ENCODE measurements around the gene ADM. TPM values are rescaled to one million over a fixed set of nuclear protein-coding genes. Genes with fewer than 3 reads are reported as not detected.

The ADM gene
- total RNA-seq, 1 donor = 103 TPM

DNA sequence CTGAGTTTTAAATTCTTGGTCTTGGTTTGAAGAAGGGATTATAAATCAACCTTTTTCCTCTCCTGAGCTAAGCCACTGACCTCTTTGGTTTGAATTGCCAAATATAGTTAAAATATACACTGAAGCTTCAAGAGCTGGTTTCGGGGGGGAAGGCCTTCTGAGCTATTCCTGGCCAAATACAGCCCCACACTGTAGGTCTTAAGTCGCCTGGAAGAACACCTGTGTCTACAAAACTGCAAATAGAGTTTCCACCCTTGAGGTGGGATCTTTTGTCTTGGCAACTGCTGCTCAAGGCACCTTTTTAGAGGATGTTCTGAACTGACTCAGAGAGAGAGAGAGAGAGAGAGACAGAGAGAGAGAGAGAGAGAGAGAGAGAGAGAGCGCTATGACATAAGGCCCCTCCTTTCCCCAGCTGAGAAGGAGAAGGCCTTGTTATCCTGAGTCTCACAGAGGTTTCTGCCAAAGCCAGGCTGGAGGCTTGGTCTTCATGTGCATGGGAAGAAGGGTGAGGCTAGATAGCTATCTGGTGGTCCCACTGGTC is 5.5 kb downstream of the ADM start:
- peak; percentile 40 for DNase-seq (ENCODE audit: low read depth)
- TF ChIP-seq, protein P1, sequence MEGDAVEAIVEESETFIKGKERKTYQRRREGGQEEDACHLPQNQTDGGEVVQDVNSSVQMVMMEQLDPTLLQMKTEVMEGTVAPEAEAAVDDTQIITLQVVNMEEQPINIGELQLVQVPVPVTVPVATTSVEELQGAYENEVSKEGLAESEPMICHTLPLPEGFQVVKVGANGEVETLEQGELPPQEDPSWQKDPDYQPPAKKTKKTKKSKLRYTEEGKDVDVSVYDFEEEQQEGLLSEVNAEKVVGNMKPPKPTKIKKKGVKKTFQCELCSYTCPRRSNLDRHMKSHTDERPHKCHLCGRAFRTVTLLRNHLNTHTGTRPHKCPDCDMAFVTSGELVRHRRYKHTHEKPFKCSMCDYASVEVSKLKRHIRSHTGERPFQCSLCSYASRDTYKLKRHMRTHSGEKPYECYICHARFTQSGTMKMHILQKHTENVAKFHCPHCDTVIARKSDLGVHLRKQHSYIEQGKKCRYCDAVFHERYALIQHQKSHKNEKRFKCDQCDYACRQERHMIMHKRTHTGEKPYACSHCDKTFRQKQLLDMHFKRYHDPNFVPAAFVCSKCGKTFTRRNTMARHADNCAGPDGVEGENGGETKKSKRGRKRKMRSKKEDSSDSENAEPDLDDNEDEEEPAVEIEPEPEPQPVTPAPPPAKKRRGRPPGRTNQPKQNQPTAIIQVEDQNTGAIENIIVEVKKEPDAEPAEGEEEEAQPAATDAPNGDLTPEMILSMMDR (IDR thresholded peaks at IDR 0.05; ENCODE audit: insufficient read depth, low read length) = no peak
- no peak overlapping the region for H3K4me3 ChIP-seq (ENCODE audit: low read depth, low read length)

DNA sequence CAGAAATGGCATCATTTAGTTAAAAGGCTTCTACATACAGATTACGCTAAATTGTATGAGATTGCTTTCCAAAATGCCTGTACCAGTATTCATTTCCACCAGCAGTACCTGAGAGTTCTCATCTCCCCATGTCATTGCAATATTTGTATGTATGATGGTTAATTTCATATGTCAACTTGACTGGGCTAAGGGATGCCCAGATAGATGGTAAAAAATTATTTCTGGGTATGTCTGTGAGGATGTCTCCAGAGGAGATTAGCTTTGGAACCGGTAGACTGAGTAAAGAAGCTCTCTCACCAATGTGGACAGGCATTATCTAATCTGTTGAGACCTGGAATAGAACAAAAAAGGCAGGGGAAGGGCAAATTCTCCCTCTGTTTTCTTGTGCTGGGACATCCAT is 6.9 kb downstream of the ADM start:
- TF ChIP-seq, protein P1 (IDR thresholded peaks at IDR 0.05; ENCODE audit: insufficient read depth, low read length) = no peak
- no peak for DNase-seq (ENCODE audit: low read depth)
- no peak overlapping the region for H3K4me3 ChIP-seq (ENCODE audit: low read depth, low read length)

DNA sequence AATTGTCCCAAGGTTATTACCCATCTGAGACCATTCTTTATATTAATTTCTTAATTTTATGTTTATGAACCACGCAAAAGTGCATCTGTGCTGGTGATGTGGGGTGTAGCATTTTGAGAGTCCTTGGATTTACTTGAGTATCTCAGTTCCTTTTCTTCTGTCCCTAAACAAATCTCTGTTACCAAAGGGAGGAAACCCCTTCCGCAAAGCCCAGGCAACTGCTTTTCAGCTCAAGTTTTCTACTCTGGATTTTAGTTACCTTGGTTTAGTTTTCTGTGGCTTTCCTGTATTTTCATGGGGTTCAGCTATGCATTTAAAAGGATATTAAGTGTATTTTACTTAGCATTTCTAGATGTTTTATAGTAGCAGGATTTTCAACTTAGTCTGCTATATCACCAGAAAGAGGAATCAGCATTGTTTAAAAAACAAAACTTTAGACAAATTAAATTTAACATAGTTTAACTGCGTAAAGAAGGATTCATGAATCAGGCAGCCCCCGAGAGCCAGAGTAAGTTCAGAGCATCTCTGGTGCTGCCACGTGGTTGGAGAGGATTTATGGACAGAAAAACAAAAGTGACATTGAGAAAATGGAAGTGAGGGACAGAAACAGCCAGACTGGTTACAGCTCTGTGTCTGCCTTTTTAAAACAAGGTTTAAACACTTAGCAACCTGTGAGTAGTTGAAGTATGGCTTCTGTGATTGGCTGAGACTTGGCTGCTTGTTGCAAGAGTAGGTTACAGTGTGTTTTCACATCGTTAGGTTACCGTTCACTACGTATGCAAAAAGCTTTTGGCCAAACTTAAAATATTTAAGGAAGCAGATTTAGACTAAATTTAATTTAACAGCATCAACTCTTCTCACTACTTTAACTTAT is 9.6 kb downstream of the ADM start:
- TF ChIP-seq, protein P1 (IDR thresholded peaks at IDR 0.05; ENCODE audit: insufficient read depth, low read length) = no peak
- no peak overlapping the region for H3K4me3 ChIP-seq (ENCODE audit: low read depth, low read length)
- peak; percentile 54 for DNase-seq (ENCODE audit: low read depth)

DNA sequence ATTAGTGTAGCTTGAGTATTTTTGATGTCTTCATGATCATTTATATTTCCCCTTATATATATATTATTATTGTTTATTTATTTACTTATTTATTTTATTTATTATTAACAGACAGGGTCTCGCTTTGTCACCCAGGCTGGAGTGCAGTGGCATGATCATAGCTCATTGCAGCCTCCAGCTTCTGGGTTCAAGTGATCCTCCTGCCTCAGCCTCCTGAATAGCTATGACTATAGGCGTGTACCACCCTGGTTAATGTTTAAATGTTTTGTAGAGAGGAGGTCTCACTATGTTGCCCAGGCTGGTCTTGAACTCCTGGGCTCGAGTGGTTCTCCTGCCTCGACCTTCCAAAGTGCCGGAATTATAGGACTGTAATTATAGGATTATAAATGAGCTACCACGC is 10.2 kb downstream of the ADM start:
- DNase-seq (ENCODE audit: low read depth) = no peak
- TF ChIP-seq, protein P1 (IDR thresholded peaks at IDR 0.05; ENCODE audit: insufficient read depth, low read length) = no peak

DNA sequence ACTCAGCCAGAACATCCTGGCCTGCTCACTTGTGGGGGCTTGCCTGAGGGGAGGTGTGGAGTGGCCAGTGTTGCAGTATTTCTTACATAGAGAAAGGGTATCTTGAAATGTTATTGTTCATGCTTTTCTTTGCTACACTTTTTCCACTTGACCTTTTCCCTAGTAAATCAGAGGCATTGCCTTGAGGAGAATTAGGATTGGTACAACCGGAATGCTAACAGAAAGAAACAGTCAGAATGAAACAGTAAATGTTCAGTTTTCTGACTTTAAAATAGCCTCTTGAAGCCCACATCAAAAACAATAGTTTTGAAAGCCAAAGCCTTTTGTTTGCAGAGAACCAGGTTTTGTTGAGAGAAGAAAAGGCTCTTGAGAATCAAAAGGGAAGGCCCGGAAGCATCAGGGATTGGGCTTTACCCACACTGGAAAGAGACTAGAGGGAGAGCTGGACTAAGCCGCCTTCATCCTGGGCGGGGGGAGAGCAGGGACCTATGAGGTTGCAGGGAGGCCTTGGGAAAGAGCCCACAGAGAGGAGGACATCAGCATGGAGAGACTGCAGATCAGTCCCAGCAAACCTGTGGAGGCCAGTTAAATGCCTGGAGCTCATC is 12.4 kb downstream of the ADM start:
- no peak overlapping the region for H3K4me3 ChIP-seq (ENCODE audit: low read depth, low read length)
- TF ChIP-seq, protein P1 (IDR thresholded peaks at IDR 0.05; ENCODE audit: insufficient read depth, low read length) = no peak
- DNase-seq (ENCODE audit: low read depth) = no peak

More for the DNA sequence above, 10.2 kb downstream of the ADM start:
- no peak overlapping the region for H3K4me3 ChIP-seq (ENCODE audit: low read depth, low read length)

DNA sequence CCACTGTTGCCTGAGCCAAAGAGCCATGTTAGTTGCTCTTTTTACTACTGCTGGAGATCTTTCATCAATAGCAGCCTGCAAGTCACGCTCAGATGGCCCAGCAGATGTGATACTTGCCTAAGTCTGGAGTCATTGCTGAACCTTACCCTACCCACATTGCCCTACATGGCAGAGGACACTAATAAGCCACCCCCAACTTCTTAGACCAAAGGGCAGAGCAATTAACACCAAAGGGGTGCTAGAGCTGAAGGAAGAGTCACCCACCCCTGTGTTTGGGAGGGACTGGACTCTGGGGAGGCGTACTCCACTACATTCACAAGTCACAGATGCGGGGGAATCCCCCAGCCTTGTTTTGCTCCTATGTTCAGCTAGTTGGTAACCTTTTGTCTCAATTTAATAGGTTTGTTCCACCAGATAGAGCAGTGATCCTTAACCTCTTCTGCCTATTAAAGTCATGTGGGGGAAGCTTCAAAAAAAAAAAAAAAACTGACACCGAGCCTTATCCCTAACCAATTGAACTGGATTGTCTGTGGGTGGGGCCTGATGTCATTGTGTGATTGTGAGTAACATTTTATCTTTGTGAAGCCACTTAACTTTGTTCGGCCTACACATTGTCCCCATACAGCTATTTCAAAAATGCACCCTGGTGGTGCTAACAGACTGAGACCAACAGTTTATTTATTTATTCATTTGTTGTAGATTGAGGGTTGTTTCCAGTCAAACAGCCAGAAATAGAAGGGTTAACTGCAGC is 13.1 kb downstream of the ADM start:
- TF ChIP-seq, protein P1 (IDR thresholded peaks at IDR 0.05; ENCODE audit: insufficient read depth, low read length) = no peak
- DNase-seq (ENCODE audit: low read depth) = no peak
- H3K4me3 ChIP-seq (ENCODE audit: low read depth, low read length) = no peak overlapping the region

Measured in fibroblast of the aortic adventitia (primary cell).